K562 (cell line): ENCODE results near the gene ELMO1. TPM values are rescaled to one million over a fixed set of nuclear protein-coding genes. Genes with fewer than 3 reads are reported as not detected.

Source experiments
- ATF6 ChIP-seq: sonication (generic); formaldehyde crosslinking; IDR thresholded peaks from 2 replicates; pipeline ENCODE4 v1.4.0; 2020; ENCODE audit warnings: mild to moderate bottlenecking, missing genetic modification reagents
- CBFA2T3 ChIP-seq: fragments of 450-650 bp; IDR thresholded peaks from 2 replicates; pipeline ENCODE4 v1.6.1; 2017
- CREB3L1 ChIP-seq: fragments of 450-650 bp; IDR thresholded peaks from 2 replicates; pipeline ENCODE4 v1.6.1; 2014; ENCODE audit warnings: low read depth, mild to moderate bottlenecking, moderate library complexity, borderline replicate concordance
- CTCF ChIP-seq, 3 experiments: IDR thresholded peaks in 2 of 3; conservative IDR thresholded peaks in 1 of 3; 2 replicates each; pipeline ENCODE4 v1.5.1; 2011 to 2012; ENCODE audit warnings: low read length in 3 of 3, mild to moderate bottlenecking in 3 of 3, control low read depth in 2 of 3, improper control_type of control experiment in 1 of 3, inconsistent platforms in 1 of 3, low read depth in 1 of 3, mixed read lengths in 1 of 3, moderate library complexity in 1 of 3; ENCODE audit not compliant: insufficient read depth in 2 of 3
- MLX ChIP-seq, 2 experiments: fragments of 450-650 bp in 1 of 2; sonication (generic) in 1 of 2; formaldehyde crosslinking; conservative IDR thresholded peaks; 2 replicates each; pipeline versions ENCODE4 v1.4.0 to v1.8.1; 2020 to 2022; ENCODE audit warnings: mild to moderate bottlenecking in 1 of 2, missing genetic modification reagents in 1 of 2
- MTA1 ChIP-seq: fragments of 450-650 bp; IDR thresholded peaks from 2 replicates; pipeline ENCODE4 v1.6.1; 2017; ENCODE audit warnings: borderline replicate concordance
- PKNOX1 ChIP-seq: fragments of 450-650 bp; IDR thresholded peaks from 2 replicates; pipeline ENCODE4 v1.6.1; 2016
- PTTG1 ChIP-seq: fragments of 450-650 bp; IDR thresholded peaks from 2 replicates; pipeline ENCODE4 v1.6.1; 2016; ENCODE audit warnings: low read depth, mild to moderate bottlenecking, missing genetic modification characterization, missing compliant biosample characterization
- SNAPC5 ChIP-seq: fragments of 250-450 bp; sonication (Bioruptor Pico); IDR thresholded peaks from 2 replicates; pipeline ENCODE4 v1.8.0; 2021; ENCODE audit warnings: moderate library complexity, mild to moderate bottlenecking, inconsistent platforms
- TAF7 ChIP-seq: fragments of 450-650 bp; IDR thresholded peaks from 2 replicates; pipeline ENCODE4 v1.6.1; 2016; ENCODE audit warnings: missing genetic modification characterization, missing compliant biosample characterization
- ZFP1 ChIP-seq: fragments of 450-650 bp; formaldehyde crosslinking; IDR thresholded peaks from 2 replicates; pipeline ENCODE4 v1.4.0; 2020; ENCODE audit warnings: mild to moderate bottlenecking, mixed read lengths
- ZNF766 ChIP-seq: fragments of 200-800 bp; sonication (Bioruptor generic); conservative IDR thresholded peaks from 2 replicates; pipeline ENCODE4 v1.6.1; 2016; ENCODE audit warnings: missing genetic modification characterization, missing compliant biosample characterization
- polyA plus RNA-seq, 8 experiments: library from polyadenylated mRNA; depleted of rRNA in 4 of 8; stranded (reverse) in 5 of 8; unstranded in 3 of 8; fragments of >200 nt; fragmentation: Nextera tagmentation in 2 of 8; fragmentation: Illumina TruSeq in 1 of 8; extraction: Ambion mirVana in 2 of 8; extraction: Trizol in 1 of 8; gene quantifications; 2 replicates each; pipeline versions ENCODE4 v1.2.1 to v1.2.3, GENCODE V29; 2011 to 2014; ENCODE audit warnings: inconsistent platforms in 1 of 8, missing spikeins in 1 of 8
- total RNA-seq, 7 experiments: library from RNA; depleted of rRNA in 6 of 7; stranded (reverse); fragments of >200 nt in 6 of 7; fragmentation: Illumina TruSeq in 2 of 7; extraction: Trizol in 2 of 7; gene quantifications; 2 replicates each; pipeline versions ENCODE4 v1.2.1 to v1.2.3, GENCODE V29; 2011 to 2021; ENCODE audit warnings: low replicate concordance in 1 of 7

ELMO1 gene
- total and polyA plus RNA-seq, 9 of the 15 experiments (the other 6 are each of a cell fraction or from before 2014, with no cell fraction given) = 0.36 to 7.2 (median 3.6) TPM

GRCh38 chr7:37405603-37406122 lies 43.0 kb downstream of the ELMO1 start (continued):
- TF ChIP-seq CTCF (IDR thresholded peaks at IDR 0.05 in 2 of 3, conservative IDR thresholded peaks at IDR 0.05 in 1 of 3; ENCODE audit: insufficient read depth in 2 of 3, low read depth in 1 of 3, low read length in 3 of 3) = no peak
- no peak for TF ChIP-seq CREB3L1
- TF ChIP-seq CBFA2T3 = peak; percentile 88
- no peak for TF ChIP-seq ZFP1
- no peak for TF ChIP-seq ATF6
- TF ChIP-seq MTA1 = peak; percentile 51; the same call in 1 of the 2 replicates
- no peak for TF ChIP-seq TAF7 (tag)
- TF ChIP-seq MLX (CRISPR knock-in tag; conservative IDR thresholded peaks at IDR 0.05) = no peak
- TF ChIP-seq PKNOX1 = no peak
- peak; percentile 91 for TF ChIP-seq ZNF766
- TF ChIP-seq PTTG1 (tag) = no peak
- no peak for TF ChIP-seq SNAPC5 (CRISPR knock-in tag)
